IPS-11a (cell line): ENCODE measurements around the gene ZNF487.
"Not testable (repeated sequence)": the region's sequence is repeated elsewhere in the genome, so short reads cannot be mapped to it uniquely, and the experiment has no call there.

ENCODE experiments used
- H3K4me3 ChIP-seq: one replicate; pipeline ENCODE4 v1.5.1; 2013; ENCODE audit warnings: low read depth, low read length, control low read depth

The ZNF487 gene

GRCh38 chr10:43403911-43404703 lies 32.8 kb upstream of the ZNF487 start:
- no peak overlapping the region for H3K4me3 ChIP-seq

- H3K4me3 ChIP-seq, result no peak overlapping the region
Measured at GRCh38 chr10:43404704-43405084, 32.2 kb upstream of the ZNF487 start.

GRCh38 chr10:43407148-43407575 lies 29.7 kb upstream of the ZNF487 start:
- H3K4me3 ChIP-seq, result peak overlapping the region; percentile 83

GRCh38 chr10:43407576-43408330 lies 29.2 kb upstream of the ZNF487 start:
- H3K4me3 ChIP-seq, result peak overlapping the region; percentile 83

GRCh38 chr10:43408331-43408709 lies 28.6 kb upstream of the ZNF487 start:
- peak overlapping the region; percentile 83 for H3K4me3 ChIP-seq

GRCh38 chr10:43408710-43409384 lies 28.1 kb upstream of the ZNF487 start, which contains the start of gene HNRNPF:
Gene HNRNPF (minus strand): TSS chr10:43409186. CDS start chr10:43387884, 21,302 bp downstream.
- H3K4me3 ChIP-seq, result peak within 1 kb of the TSS; percentile 83

- H3K4me3 ChIP-seq, result peak overlapping the region; percentile 33
Measured at GRCh38 chr10:43409385-43410109, 27.4 kb upstream of the ZNF487 start.

- no peak overlapping the region for H3K4me3 ChIP-seq
Measured at GRCh38 chr10:43410345-43410744, 26.6 kb upstream of the ZNF487 start.

GRCh38 chr10:43411536-43411935 lies 25.4 kb upstream of the ZNF487 start:
- H3K4me3 ChIP-seq, result no peak overlapping the region

GRCh38 chr10:43415544-43415943 lies 21.4 kb upstream of the ZNF487 start:
- H3K4me3 ChIP-seq, result no peak overlapping the region

GRCh38 chr10:43417950-43418768 lies 18.8 kb upstream of the ZNF487 start:
- H3K4me3 ChIP-seq, result no peak overlapping the region

GRCh38 chr10:43419997-43420368 lies 16.9 kb upstream of the ZNF487 start:
- no peak overlapping the region for H3K4me3 ChIP-seq

- peak overlapping the region; percentile 21 for H3K4me3 ChIP-seq
Measured at GRCh38 chr10:43420369-43421200, 16.3 kb upstream of the ZNF487 start.

- H3K4me3 ChIP-seq, result peak overlapping the region; percentile 21
Measured at GRCh38 chr10:43421201-43421507, 15.8 kb upstream of the ZNF487 start.

- H3K4me3 ChIP-seq, result no peak overlapping the region
Measured at GRCh38 chr10:43421519-43421918, 15.4 kb upstream of the ZNF487 start.

GRCh38 chr10:43421944-43422343 lies 15.0 kb upstream of the ZNF487 start:
- not testable (repeated sequence) for H3K4me3 ChIP-seq

- H3K4me3 ChIP-seq, result no peak overlapping the region
Measured at GRCh38 chr10:43424416-43424815, 12.5 kb upstream of the ZNF487 start.

- H3K4me3 ChIP-seq, result not testable (repeated sequence)
Measured at GRCh38 chr10:43426476-43426875, 10.4 kb upstream of the ZNF487 start.

- H3K4me3 ChIP-seq, result no peak overlapping the region
Measured at GRCh38 chr10:43427166-43427825, 9.6 kb upstream of the ZNF487 start.
